Activated CD8-positive, alpha-beta memory T cell treated with anti-CD3 and anti-CD28 coated beads for 48 hours (primary cell): ENCODE data around the gene ITPKB.

Source experiments
- DNase-seq, 3 experiments: peaks; one replicate each; pipeline ENCODE4 v3.0.0-alpha.2; 2020; ENCODE audit warnings: low read depth in 2 of 3, low spot score in 2 of 3

Gene ITPKB

DNA sequence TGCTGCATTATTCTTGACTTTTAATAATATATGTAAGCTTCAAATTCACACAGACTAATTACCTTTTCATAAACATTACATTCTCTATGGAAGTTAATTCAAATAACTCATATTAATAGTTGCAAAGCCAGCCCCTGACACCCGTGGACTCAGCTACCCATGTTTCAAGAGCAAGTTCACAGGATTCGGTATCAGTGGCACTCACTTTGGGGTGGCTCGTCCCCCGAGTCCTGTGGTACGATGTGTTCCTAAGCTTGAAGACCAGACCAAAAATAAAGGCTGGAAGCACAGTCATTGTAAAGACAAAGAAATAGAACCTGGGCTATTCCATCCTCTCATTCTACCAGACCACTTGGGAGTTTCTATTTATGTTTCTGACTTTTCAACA is 70.9 kb downstream of the ITPKB start:
- no peak for DNase-seq

DNA sequence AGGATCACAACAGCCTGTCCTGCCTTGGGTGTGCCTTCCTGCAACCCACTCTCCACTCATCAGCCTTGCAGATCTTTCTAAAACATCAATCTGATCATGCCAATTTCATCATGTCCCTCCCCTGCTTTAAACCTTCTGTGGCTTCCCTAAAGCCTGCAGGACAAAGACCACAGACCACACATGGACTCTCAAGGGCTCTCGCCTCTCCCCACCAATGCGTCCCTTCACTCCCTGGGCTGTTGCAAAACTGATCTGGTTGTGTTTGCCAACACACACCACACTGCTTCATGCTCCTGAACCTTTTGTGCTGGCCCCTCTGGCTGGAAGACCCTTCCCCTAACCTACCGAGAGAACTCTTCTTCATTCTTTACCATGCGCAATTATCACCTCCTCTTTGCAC is 72.4 kb downstream of the ITPKB start:
- no peak for DNase-seq

DNA sequence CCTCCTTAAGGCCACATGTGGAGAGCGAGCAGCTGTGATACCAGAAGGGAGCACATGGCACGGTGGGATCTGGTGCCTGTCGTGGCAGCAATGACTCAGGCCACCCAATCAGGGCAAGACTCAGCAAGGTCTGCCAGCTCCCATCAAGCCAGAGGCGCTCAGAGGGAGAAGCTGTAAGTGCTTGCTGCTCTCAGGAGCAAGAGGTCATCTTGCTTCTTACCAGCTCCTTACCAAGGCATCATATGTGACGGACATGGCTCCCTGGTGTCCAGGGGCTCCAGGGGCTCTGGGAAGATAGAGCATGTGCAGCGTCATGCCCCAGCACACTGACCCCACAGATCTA is 72.9 kb downstream of the ITPKB start:
- no peak for DNase-seq

DNA sequence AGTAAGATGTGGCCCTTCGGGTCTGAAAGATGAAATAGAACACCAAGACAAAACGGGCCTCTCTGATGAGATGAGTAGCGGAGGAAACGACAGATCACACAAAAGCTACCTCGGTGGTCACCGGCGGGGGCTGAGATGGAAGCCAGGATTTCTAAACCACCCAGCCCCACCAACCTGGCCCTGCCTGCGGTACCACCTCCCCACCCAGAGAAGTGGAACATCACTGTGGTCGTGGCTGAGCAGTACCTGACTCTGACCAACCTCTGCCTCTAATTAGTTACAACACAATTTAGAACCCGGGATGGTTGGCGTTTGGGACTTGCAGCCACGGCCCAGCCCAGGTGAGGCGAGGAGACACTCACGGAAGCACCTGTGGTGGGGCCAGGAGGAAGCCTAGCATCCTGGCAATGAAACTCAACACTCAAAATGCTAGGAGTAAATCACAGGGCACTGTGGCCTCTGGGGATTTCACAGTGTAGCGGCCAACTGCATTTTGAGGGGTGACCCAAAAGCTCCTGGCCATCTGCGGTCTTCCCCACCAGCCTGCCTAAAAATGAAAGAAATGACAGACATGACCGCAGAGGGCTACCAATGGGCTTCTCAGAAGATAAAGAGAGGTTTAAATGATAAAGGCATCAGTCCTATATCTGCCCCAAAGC is 73.4 kb downstream of the ITPKB start:
- DNase-seq: no peak

DNA sequence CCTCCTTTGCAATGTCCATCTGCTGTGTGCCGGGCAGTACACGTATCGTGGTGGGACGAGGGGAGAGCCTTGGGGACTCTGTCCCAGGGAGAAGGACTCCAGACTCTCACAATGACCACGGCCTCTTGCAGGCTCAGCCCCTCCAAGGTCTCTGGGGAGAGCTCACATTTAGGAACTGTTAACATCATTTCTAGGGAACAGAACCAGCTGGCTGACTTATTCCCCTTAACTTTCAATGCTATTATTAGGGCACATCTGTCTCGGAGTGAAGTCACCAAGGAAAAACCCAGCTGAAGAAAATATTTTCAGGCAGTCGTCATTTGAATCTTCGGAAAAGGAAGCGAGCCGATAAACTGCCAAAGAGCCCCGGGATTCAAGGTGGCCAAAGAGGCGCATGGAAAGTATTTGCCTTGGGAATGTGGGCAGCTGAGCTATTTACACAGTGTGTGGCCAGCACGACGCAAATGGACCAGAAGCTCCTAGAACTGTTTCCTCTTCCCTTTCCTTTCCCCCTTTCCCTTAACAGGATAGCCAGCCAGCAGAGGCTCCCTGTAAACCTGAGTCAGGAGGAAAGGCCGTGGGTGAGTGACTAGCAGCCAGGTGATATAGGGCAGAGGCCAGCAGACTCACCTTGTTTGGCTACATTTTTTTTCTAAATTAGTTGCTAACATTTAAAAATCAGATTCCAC is 74.5 kb downstream of the ITPKB start:
- DNase-seq: no peak

DNA sequence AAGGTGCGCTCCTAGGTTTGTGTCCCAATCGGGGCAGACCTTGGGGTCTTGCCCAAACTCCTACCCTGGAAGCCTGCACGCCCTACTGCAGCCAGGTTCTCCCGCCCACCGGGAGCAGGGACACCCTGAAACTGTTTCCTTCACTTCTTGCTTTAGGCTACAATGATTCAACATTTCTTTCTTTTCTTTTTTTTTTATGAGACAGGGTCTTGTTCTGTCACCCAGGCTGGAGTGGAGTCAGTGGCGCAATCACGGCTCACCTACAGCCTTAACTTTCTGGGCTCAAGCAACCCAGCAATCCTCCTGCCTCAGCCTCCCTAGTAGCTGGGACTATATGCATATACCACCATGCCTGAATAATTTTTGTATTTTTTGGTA is 75.8 kb downstream of the ITPKB start:
- DNase-seq: no peak

DNA sequence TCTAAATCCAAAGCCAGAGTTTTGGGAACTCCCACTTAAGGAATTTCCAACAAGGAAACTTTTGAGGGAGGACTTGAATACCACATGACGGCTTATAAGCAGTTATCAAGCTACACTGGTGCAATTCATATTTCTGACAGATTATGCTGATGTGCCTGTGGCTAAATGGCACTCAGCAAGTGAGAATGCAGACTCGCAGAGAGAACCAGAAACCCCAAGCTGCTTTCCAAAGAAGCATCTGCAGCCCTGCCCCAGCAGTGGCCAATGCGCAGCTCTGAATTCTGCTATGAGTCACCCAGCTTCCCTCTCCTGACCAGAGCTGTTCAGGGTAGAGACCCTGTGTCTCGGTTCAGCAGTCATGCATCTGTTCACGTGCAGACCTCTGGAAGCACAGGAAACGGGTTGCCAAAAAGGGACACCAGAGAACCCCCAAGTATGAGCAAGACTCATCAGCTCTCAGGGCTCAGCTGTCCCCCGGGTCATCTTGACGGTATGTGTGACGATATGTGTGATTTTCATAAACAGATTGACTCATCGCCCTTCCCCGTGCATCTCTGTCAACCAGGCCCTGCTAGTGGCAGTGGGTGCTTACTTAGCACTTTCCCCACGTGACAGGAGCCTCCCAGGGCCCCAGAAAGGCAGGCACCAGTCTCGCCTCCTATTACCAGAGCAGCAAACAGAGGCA is 76.3 kb downstream of the ITPKB start:
- DNase-seq: peak; percentile 40 to 67 (median 55)

DNA sequence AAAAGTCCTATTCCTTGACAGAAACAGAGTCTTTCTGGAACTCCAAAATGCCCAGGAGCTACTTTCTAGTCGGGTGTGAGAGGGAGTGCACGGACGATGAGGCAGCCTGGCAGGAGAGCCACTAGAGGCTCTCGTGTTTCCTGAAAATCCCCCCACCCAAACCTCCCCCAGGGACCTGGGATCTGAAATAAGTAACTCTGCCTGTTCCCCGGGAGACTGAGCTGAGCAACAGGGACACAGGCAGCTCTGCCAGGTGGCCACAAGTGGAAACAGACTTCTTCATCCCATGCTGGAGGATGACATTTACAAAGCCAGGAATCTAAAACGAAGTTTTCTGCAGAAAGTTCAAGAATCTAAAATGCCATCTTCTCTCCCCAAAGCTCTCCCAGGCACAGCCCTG is 77.1 kb downstream of the ITPKB start:
- no peak for DNase-seq

DNA sequence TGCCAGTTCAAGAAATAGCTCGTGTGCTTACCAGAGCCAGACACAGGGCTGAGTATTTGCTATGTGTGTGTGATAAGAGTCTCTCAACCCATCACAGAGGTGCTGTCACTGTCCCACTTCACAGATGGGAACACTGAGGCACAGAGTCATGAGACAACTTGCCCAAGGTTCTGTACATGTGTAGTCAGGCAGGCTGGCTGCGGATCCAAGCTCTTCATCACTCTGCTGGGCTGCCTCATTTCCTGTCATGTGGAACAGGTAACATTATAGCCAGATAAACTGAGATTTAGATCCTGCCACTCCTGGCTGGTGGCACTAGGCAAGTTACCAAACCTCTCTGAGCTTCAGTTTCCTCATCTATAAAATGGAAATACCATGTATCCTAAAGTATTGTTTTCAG is 77.8 kb downstream of the ITPKB start:
- DNase-seq: no peak

DNA sequence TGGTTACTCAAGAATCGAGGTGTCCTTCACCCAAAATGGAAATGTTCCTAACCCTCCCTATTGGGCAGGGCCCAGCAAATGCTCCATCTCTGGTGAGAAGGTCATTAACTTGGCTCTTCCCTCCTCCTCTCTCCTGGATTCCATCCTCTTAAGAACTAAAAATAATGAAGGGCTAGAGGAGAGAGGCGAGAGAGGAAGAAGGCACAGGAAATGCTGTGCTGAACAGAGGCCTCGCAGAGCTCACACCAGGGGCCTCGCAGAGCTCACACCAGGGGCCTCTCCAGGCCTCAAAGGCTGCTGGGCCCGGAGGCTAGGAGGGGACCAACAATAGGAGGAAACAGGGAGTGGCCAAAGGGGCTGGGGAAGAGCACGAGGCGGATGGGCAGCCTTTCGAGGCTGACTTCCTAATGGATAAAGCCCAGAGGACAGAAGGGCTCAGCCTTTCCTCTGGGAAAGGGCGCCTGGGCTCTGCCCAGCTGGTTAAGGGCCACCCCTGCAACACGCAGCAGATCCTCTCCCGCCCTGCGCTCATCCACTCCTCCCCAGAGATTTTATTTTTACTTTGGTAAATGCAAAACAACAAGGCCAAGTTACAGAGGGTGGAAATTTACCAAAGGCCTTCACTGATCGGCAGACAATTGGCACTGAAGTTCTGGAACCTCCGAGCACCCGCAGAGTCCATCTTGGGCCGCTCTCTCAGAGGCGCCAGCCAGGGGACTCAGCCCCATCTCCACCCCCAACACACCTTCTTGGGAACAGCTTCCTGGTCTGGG is 78.5 kb downstream of the ITPKB start:
- no peak for DNase-seq

DNA sequence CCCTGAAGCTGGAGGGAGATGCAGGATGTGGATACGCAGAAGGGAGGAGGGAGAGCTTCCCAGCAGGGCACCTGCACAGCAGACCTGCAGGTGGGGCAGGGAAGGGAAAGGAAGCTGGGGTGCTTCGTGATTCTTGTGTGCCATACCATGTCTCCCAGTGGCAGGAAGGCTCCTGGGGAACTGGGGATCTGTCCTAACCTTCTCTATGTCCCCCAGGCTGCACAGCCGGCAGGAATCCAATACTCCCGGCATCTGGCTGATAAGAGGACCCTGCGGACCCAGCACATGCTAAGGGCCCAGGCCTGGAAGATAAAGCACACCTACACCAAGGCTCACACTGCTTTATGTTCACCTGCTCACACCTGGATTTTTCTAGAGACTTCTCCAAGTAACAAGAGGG is 79.4 kb downstream of the ITPKB start:
- no peak for DNase-seq

DNA sequence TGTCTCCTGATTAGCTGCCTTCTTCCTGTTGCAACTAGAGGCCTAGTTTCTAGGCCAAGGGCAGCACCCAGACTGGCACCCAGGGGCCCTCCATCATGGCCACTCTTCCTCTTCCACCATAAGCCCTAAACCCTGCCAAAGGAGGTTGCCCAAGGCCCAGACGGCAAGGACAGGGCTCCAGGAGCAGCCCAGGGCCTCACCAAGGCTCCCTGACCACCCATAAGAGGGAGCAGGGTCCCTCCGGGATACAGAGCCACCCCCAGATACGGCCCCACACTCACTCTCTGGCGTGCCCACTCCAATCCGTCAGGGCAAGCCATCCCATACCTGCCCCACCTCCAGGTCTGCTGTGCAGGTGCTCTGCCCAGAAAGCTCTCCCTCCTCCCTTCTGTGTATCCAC is 79.9 kb downstream of the ITPKB start:
- no peak for DNase-seq

DNA sequence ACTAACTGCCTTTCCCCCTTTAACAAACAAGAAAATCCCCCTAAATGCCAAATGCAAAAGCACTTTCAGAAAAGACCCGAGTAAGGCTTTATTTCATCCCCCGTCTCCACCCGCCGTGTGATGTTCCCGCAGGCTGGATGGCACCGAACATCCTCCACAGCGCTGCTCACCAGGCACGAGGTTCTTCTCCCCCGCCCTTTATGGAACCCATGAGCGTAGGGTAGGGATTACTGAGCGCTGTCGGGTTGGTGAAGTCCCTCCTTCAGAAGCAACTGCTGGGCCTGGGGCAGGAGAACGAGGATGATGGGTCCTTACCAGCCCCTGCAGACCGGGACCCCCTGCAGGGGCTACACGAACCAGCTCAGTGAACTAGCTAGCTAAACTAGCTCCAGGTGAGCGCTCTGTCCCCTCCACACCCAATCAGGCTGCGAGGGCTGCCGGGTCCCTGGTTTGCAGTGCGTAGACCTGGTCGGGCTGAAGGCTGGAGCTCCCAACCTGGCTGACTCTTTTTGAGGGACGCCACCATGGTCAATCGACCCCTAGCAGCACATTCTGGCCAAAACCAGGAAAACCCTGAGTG is 80.4 kb downstream of the ITPKB start:
- no peak for DNase-seq

DNA sequence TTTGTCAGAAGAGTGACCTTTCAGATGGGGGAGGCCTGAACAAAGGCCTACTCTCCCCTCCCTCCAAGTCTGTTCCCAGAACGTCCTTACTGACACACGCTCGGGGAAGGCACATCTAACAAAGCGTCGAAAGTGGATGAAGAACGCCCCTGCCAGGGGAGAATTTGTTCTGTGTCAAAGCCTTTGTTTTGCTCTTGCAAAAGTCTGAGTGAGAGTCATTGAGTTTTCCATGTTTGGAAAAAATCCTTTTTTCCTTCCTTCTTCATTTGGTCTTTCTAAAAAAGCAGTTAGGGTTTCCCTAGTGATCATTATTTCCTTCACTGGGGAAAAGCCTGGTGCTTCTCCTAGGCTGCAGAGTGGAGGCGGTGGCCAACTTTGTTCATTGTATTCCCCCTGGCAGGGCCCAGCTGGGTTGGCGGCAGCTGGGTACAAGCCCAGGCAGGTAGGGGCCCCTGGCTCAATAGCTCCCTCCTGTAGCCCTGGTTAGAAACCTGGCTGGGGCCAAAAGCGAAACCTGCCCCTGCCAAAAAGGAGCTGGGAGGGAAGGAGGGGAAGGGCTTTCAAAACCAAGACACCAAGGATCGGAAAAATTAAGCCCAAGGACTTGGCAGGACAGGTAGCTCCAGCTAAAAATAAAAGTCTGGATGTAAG is 81.1 kb downstream of the ITPKB start:
- DNase-seq: no peak

DNA sequence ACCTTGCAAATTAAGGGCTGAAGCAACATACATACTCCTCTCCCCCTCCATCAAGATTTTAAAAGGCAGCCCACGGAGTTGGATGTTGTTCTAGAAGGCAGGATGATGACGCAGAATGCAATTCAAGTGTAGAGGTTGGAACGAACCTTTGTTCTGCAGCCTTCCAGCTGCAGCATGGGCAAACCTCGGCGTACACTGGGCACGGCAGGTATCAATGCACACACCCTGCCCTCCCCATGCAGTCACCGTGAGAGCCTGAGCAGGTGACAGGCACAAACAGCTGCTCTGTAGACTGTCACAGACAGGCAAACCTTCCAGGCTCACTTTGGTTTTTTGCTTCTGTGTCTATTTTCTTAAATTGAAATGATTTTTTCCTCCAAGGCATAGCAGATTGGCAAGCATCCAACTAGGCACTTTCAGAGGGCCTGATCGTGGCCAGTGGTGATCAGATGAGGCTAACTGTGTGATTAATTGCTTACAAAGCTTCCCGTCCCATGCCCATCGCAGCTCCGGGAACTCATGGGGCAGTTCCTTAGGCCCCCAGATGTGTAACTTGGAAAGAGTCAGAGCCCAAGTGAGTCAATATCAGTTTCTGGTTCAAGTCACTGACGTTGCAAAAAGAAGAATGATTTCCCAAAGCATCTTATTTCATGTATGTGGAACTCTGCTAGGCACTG is 82.3 kb downstream of the ITPKB start:
- no peak for DNase-seq

DNA sequence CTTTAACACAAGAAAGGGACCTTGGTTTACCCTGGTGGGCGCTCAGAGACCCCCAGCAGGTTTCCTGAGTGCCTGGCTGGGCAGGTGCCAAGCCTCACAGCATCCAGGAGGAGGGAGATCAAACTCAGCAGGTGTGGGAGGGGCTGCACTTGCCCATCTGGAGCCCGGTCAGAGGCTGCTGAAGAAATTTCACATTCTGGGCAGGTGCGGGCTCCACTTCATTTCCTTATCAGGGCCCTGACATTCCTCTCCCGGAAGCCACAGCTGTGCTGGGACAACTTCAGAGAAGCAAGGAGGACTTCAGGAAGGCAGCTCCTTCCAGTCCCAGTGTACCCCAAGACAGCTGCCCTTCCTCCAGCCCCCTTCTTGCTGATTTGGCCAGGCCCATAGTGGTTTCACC is 82.9 kb downstream of the ITPKB start:
- no peak for DNase-seq

DNA sequence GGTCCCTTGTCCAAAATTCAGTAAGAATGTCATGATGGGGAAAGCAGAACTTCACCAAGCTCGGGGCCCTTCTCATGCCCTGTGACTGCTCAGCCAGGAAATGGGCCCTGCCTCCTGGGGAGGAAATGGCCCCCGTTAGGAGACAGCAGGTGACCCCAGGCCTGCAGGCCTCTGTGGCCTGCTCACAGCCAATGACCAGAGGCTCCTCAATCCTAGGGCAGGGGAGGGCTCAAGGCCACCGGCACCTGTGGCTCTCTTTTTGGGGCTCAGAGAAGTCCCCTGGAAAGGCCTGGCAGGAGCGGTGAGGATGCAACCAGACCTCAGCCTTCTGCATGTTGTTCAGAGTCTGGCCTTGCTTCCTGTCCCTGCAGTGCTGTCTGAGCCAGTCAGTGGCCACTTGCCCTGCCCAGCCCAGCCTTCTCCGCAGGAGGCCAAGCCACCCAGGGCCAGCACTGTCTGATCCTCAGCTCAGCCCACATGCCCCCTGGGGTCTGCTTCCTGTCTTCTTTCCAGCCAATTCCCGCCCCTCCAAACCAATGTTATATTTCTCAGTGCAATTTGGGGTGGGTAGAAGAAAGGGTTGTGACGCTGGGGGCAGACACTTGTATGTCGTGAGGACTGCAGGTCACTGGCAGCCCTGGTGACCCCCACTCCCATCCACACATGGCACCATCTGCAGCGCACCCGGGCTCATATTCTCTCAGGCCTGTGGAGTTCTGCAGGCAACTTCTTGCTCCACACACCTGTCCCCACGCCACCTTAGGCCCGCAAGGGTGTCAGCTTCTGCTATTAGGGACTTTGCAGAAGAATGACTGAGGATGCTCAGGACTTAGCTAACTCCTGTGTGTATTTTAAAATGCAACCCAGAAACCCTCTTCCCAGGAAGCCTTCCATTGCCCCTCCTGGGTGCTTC is 83.6 kb downstream of the ITPKB start:
- no peak for DNase-seq

DNA sequence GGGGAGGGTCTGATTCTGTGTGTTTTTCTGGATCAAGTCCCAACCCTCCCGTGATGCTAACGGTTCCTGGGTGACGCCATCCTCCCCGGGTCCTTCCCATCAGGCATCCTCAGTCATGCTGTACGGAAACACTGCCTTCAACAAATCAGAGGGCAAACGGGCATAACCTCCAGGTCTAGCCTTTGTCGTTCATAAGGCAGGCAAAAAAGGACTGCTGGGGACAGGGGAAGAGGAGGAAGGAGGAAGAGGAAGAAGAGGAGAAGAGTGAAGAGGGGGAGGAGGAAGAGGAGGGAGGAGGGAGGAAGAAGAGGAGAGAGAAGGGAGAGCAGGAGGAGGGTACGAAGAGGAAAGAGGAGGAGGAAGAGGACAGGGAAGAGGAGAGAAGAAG is 84.4 kb downstream of the ITPKB start:
- no peak for DNase-seq

DNA sequence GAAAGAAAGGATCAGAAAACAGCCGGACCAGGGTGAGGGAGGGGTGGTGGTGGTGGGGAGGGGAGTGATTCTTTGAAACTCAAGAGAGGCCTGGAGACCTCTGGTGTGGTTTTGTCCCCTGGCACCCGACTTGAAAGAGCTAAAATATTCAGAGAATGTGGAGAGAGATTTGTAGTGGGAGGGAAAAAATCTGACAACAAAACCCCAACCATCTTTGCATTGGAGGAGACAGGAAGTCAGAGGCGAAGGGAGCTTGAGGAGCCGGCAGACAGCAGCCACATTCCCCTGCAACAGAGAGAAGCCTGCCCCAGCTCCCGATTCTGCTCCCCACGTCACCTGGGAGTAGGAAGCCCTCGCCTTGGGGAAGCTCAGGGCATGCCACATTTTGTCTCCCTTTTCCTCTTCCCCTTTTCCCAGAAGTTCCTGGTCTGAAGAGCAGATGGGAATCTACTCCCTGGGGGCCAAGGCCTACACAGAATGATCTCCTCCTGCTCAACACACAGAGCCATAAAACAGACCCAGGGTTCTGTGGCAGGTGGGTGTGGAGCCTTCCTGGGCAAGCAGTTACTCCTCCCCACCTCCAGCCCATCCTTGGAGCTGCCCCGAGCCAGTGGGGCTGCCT is 84.9 kb downstream of the ITPKB start:
- DNase-seq: no peak
